Upper lobe of left lung (tissue), 4 donors: ENCODE measurements around the gene KNTC1.

Experiments
- CTCF ChIP-seq, 6 experiments: fragments of 450-650 bp in 4 of 6; fragments of 200-600 bp in 2 of 6; sonication (generic) in 2 of 6; IDR thresholded peaks; one replicate each; pipeline ENCODE4 v1.5.1; 2016 to 2019; ENCODE audit warnings: antibody characterized with exemption in 6 of 6
- EP300 ChIP-seq, 4 donors: sonication (generic); formaldehyde crosslinking; IDR thresholded peaks; one replicate each; pipeline ENCODE4 v1.5.1; 2017; ENCODE audit warnings: antibody characterized with exemption in 4 of 4, control low read depth in 2 of 4
- POLR2AphosphoS5 ChIP-seq, 2 donors: sonication (generic); formaldehyde crosslinking; IDR thresholded peaks; one replicate each; pipeline ENCODE4 v1.5.1; 2017; ENCODE audit warnings: antibody characterized with exemption in 2 of 2

- TF ChIP-seq POLR2AphosphoS5 (IDR thresholded peaks at IDR 0.05): no peak
- no peak for TF ChIP-seq CTCF (IDR thresholded peaks at IDR 0.05)
- no peak for TF ChIP-seq EP300 (IDR thresholded peaks at IDR 0.05)
These were observed 3.0 kb upstream of the KNTC1 start for GRCh38 chr12:122523846-122524718.
